GM23248 (cell line): ENCODE data around the gene CALHM3.

ENCODE experiments used
- EZH2 ChIP-seq: fragments of 200-600 bp; sonication (generic); IDR thresholded peaks from 2 replicates; pipeline ENCODE4 v1.6.1; 2018; ENCODE audit warnings: antibody characterized with exemption, mild to moderate bottlenecking; ENCODE audit not compliant: insufficient read depth, poor library complexity, severe bottlenecking
- EZH2phosphoT487 ChIP-seq: fragments of 200-600 bp; sonication (generic); IDR thresholded peaks from 2 replicates; pipeline ENCODE4 v1.6.1; 2018; ENCODE audit warnings: antibody characterized with exemption, moderate library complexity, mild to moderate bottlenecking, low read depth; ENCODE audit not compliant: insufficient read depth

DNA sequence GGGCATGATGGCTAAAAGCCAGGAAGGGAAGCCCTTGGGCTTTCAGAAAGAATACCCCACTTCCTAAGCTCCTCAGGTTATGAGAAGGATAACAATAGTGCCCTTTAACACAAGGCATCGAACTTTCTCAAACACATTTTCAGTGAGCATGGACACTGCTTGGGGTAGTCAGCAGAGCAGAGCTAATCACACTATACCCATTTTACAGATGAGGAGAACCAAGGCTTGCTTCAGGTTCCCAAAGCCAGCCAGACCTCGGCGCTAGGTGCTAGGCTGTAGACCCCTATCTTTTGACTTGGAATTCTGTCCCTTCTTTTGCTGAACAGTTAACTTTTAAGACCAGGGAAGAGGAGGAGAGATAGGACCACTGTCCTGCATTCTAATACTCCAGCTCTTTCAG lies 16.3 kb upstream of the CALHM3 start:
- TF ChIP-seq EZH2phosphoT487 (no peak), EZH2 (no peak)
